ENCODE data around the gene VILL.

DNA sequence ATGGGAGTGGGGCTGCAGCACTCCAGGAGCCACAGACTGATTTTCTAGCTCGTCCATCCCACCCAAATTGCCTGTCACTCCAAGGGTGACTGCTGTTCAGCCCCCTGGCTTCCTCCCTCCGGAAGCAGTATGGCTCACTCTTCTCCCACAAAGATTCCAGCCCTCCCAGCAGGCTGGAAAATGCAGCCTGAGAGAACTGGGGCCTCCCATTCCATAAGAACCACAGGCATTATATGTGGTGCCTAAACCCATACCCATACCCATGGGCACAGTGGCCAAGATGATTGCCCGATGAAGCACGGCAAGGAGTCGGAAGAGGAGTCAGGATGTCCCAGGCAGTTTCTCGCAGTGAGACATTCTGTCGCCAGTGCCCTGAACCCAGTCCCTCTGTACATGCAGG, 6.0 kb upstream of the VILL start:
- no peak for TF ChIP-seq TCF12 (IDR thresholded peaks at IDR 0.05; ENCODE audit: low read depth)
- TF ChIP-seq, protein P1, sequence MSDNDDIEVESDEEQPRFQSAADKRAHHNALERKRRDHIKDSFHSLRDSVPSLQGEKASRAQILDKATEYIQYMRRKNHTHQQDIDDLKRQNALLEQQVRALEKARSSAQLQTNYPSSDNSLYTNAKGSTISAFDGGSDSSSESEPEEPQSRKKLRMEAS (IDR thresholded peaks at IDR 0.05): no peak
- no peak for TF ChIP-seq FOXM1 (IDR thresholded peaks at IDR 0.05; ENCODE audit: borderline replicate concordance, low read depth)
